Effector CD4-positive, alpha-beta T cell (primary cell): Measurements from ENCODE around the gene MCRIP2.

Experiments used
- DNase-seq: peaks from one replicate; pipeline ENCODE4 v3.0.0-alpha.2; 2020

Gene MCRIP2

GRCh38 chr16:617855-618254 lies 23.8 kb upstream of the MCRIP2 start:
- no peak for DNase-seq

GRCh38 chr16:619476-620100 lies 22.0 kb upstream of the MCRIP2 start:
- DNase-seq, result no peak

GRCh38 chr16:620700-621525 lies 20.7 kb upstream of the MCRIP2 start:
- no peak for DNase-seq

- no peak for DNase-seq
Observed at GRCh38 chr16:621526-622105, 20.0 kb upstream of the MCRIP2 start.

- no peak for DNase-seq
Observed at GRCh38 chr16:622920-623280, 18.7 kb upstream of the MCRIP2 start.

GRCh38 chr16:624526-625070 lies 17.0 kb upstream of the MCRIP2 start:
- DNase-seq, result no peak

GRCh38 chr16:625117-625976 lies 16.3 kb upstream of the MCRIP2 start:
- DNase-seq, result no peak

- DNase-seq, result no peak
Observed at GRCh38 chr16:625977-626765, 15.5 kb upstream of the MCRIP2 start.

- no peak for DNase-seq
Observed at GRCh38 chr16:626787-627453, 14.7 kb upstream of the MCRIP2 start.

- DNase-seq, result no peak
Observed at GRCh38 chr16:627454-628239, 14.0 kb upstream of the MCRIP2 start.

- no peak for DNase-seq
Observed at GRCh38 chr16:628321-629061, 13.1 kb upstream of the MCRIP2 start.

GRCh38 chr16:629185-629832 lies 12.3 kb upstream of the MCRIP2 start:
- no peak for DNase-seq

GRCh38 chr16:629833-630248 lies 11.8 kb upstream of the MCRIP2 start:
- no peak for DNase-seq

- DNase-seq, result no peak
Observed at GRCh38 chr16:630249-630814, 11.3 kb upstream of the MCRIP2 start.

GRCh38 chr16:630815-631405 lies 10.7 kb upstream of the MCRIP2 start, which contains the start of gene WFIKKN1:
WFIKKN1 (plus strand) TSS chr16:630985; CDS start chr16:631254, 269 bp downstream.
- no peak for DNase-seq

GRCh38 chr16:631808-632358 lies 9.7 kb upstream of the MCRIP2 start:
- DNase-seq, result no peak

- no peak for DNase-seq
Observed at GRCh38 chr16:632486-633335, 8.9 kb upstream of the MCRIP2 start.
